Lung (tissue), 12 donors: ENCODE data around the gene SLC12A7. TPM values are rescaled to one million over a fixed set of nuclear protein-coding genes. Genes with fewer than 3 reads are reported as not detected.
A peak's percentile ranks its signal among the peaks of the same experiment; 100 is the strongest.

Source experiments
- ATAC-seq: fragments of 200-7000 bp; cut with Tn5 transposase; one replicate; pipeline ENCODE4 v1.9.1; 2020; ENCODE audit warnings: moderate number of reproducible peaks; ENCODE audit not compliant: insufficient read depth, low FRiP score
- DNase-seq, 3 donors: peaks; one replicate each; pipeline ENCODE4 v3.0.0-alpha.2; 2013 to 2017
- H3K27ac ChIP-seq, 2 donors: one replicate each; pipeline ENCODE4 v1.5.1; 2013; ENCODE audit warnings: mild to moderate bottlenecking in 2 of 2, moderate library complexity in 2 of 2, control low read depth in 1 of 2, inconsistent platforms in 1 of 2, low read depth in 1 of 2, low read length in 1 of 2
- H3K27me3 ChIP-seq, 3 donors: one replicate each; pipeline ENCODE4 v1.5.1; 2013; ENCODE audit warnings: low read length in 2 of 3; ENCODE audit not compliant: control insufficient read depth in 3 of 3, insufficient read depth in 3 of 3
- H3K36me3 ChIP-seq, 4 donors: one replicate each; pipeline ENCODE4 v1.5.1; 2013; ENCODE audit warnings: low read length in 4 of 4, mild to moderate bottlenecking in 1 of 4, moderate library complexity in 1 of 4; ENCODE audit not compliant: control insufficient read depth in 4 of 4, insufficient read depth in 4 of 4
- H3K4me1 ChIP-seq, 5 donors: one replicate each; pipeline ENCODE4 v1.5.1; 2013; ENCODE audit warnings: low read length in 5 of 5, mild to moderate bottlenecking in 2 of 5, moderate library complexity in 1 of 5; ENCODE audit not compliant: control insufficient read depth in 5 of 5, insufficient read depth in 5 of 5
- H3K4me3 ChIP-seq: one replicate; pipeline ENCODE4 v1.5.1; 2013; ENCODE audit warnings: mild to moderate bottlenecking, control low read depth, moderate library complexity
- H3K9ac ChIP-seq, 2 donors: one replicate each; pipeline ENCODE4 v1.5.1; 2013; ENCODE audit warnings: low read length in 2 of 2, control low read depth in 1 of 2; ENCODE audit not compliant: insufficient read depth in 1 of 2
- H3K9me3 ChIP-seq, 4 donors: one replicate each; pipeline ENCODE4 v1.5.1; 2013; ENCODE audit warnings: low read length in 3 of 4, mild to moderate bottlenecking in 1 of 4, moderate library complexity in 1 of 4; ENCODE audit not compliant: control insufficient read depth in 4 of 4, insufficient read depth in 3 of 4
- CTCF ChIP-seq: IDR thresholded peaks from 2 replicates; pipeline ENCODE4 v1.5.1; 2012; ENCODE audit warnings: mild to moderate bottlenecking; ENCODE audit errors: control extremely low read depth, extremely low read depth
- WGBS, 2 donors: extraction: QIAGEN DNeasy Blood & Tissue Kit; methylation state at CpG; one replicate each; pipeline ENCODE4 v1.1.7; 2013; 5-methylcytosine and 5-hydroxymethylcytosine counted together
- polyA plus RNA-seq, 2 donors: library from polyadenylated mRNA; stranded (reverse); fragments of 200-250 nt; gene quantifications; one replicate each; pipeline ENCODE4 v1.2.1, GENCODE V29; 2013
- total RNA-seq, 2 donors: library from RNA; depleted of rRNA in 1 of 2; stranded (reverse); fragments of >200 nt in 1 of 2; gene quantifications; one replicate each; pipeline ENCODE4 v1.2.1, GENCODE V29; 2014 to 2021
- donor health status: control.
- donor health status: control.
- donor health status: Bipolar disorder and iron deficiency.
- donor health status: healthy.
- donor health status: DM: yes; HTN: yes; CAD: no.

SLC12A7 gene
- total and polyA plus RNA-seq, 4 donors = 14.8 to 50.4 (median 39.8) TPM

GRCh38 chr5:1011741-1012312 is 100.0 kb downstream of the SLC12A7 start:
- peaks cover 0 to 19% (median 4%) of the 10 kb centered on the region in 5 donors for H3K4me1 ChIP-seq
- no peak for TF ChIP-seq CTCF
- peaks cover 0 to 3% (median 0%) of the 10 kb centered on the region in 4 donors for H3K9me3 ChIP-seq
- WGBS, 2 donors = 83 to 90% methylated on average over 19 of the region's 19 CpGs
- no peak overlapping the region for H3K4me3 ChIP-seq
- H3K27ac ChIP-seq = no peak overlapping the region
- ATAC-seq = no peak
- no peak for DNase-seq
- no peaks in the 10 kb centered on the region for H3K36me3 ChIP-seq
- no peak overlapping the region for H3K9ac ChIP-seq
- H3K27me3 ChIP-seq = peaks cover 0 to 7% (median 0%) of the 10 kb centered on the region in 3 donors

- Histone ChIP-seq H3K9ac (no peak overlapping the region), H3K27me3 (peaks cover 0 to 7% (median 5%) of the 10 kb centered on the region in 3 donors), H3K4me3 (no peak overlapping the region), H3K9me3 (peaks cover 0 to 3% (median 0%) of the 10 kb centered on the region in 4 donors), H3K27ac (no peak overlapping the region), H3K4me1 (peaks cover 0 to 13% (median 4%) of the 10 kb centered on the region in 5 donors), H3K36me3 (no peaks in the 10 kb centered on the region)
- ATAC-seq (no peak), DNase-seq (peak in 2 of 3 donors; percentile 19 to 52)
- 65 to 67% methylated on average over 11 of the region's 11 CpGs for WGBS, 2 donors
- no peak for TF ChIP-seq CTCF
Measured at GRCh38 chr5:1011226-1011631, 100.6 kb downstream of the SLC12A7 start.

GRCh38 chr5:1010641-1011046 is 101.2 kb downstream of the SLC12A7 start:
- Histone ChIP-seq H3K36me3 (no peaks in the 10 kb centered on the region), H3K9me3 (peaks cover 0 to 3% (median 0%) of the 10 kb centered on the region in 4 donors), H3K27ac (no peak overlapping the region), H3K4me3 (no peak overlapping the region), H3K4me1 (peaks cover 0 to 11% (median 4%) of the 10 kb centered on the region in 5 donors), H3K27me3 (peaks cover 0 to 9% (median 7%) of the 10 kb centered on the region in 3 donors), H3K9ac (no peak overlapping the region)
- ATAC-seq (no peak), DNase-seq (no peak)
- TF ChIP-seq CTCF = no peak
- WGBS, 2 donors = 56 to 67% methylated on average over 13 of the region's 13 CpGs

GRCh38 chr5:1010181-1010510 is 101.7 kb downstream of the SLC12A7 start:
- ATAC-seq (no peak), DNase-seq (no peak)
- Histone ChIP-seq H3K9me3 (peaks cover 0 to 3% (median 0%) of the 10 kb centered on the region in 4 donors), H3K4me1 (peaks cover 0 to 15% (median 4%) of the 10 kb centered on the region in 5 donors), H3K4me3 (peak overlapping the region; percentile 35), H3K27me3 (peaks cover 0 to 9% (median 7%) of the 10 kb centered on the region in 3 donors), H3K27ac (no peak overlapping the region), H3K9ac (peak overlapping the region in 1 of 2 donors; percentile 13), H3K36me3 (no peaks in the 10 kb centered on the region)
- WGBS, 2 donors = 48 to 50% methylated on average over 4 of the region's 4 CpGs
- no peak for TF ChIP-seq CTCF
